Omental fat pad (tissue), 4 donors: Measurements from ENCODE around the gene TSEN15. TPM values are rescaled to one million over a fixed set of nuclear protein-coding genes. Genes with fewer than 3 reads are reported as not detected.

Experiments
- ATAC-seq: fragments of 150-250 bp; one replicate; pipeline ENCODE4 v1.9.1; 2016; ENCODE audit warnings: mild to moderate bottlenecking, moderate library complexity; ENCODE audit not compliant: low FRiP score
- DNase-seq: peaks from one replicate; pipeline ENCODE4 v3.0.0-alpha.2; 2019; ENCODE audit warnings: low spot score
- total RNA-seq, 4 donors: library from RNA; depleted of rRNA; stranded (reverse); fragments of >200 nt; gene quantifications; one replicate each; pipeline ENCODE4 v1.1.0, GENCODE V29; 2016
- TF ChIP-seq, protein P1 (sequence below), 3 donors: fragments of 450-650 bp; IDR thresholded peaks; one replicate each; pipeline ENCODE4 v1.5.1; 2016 to 2017; ENCODE audit warnings: antibody characterized with exemption in 3 of 3, mild to moderate bottlenecking in 3 of 3, moderate library complexity in 2 of 3

TSEN15 gene
- total RNA-seq, 4 donors from 2014 or later = 16.2 to 29.0 (median 23.8) TPM

DNA sequence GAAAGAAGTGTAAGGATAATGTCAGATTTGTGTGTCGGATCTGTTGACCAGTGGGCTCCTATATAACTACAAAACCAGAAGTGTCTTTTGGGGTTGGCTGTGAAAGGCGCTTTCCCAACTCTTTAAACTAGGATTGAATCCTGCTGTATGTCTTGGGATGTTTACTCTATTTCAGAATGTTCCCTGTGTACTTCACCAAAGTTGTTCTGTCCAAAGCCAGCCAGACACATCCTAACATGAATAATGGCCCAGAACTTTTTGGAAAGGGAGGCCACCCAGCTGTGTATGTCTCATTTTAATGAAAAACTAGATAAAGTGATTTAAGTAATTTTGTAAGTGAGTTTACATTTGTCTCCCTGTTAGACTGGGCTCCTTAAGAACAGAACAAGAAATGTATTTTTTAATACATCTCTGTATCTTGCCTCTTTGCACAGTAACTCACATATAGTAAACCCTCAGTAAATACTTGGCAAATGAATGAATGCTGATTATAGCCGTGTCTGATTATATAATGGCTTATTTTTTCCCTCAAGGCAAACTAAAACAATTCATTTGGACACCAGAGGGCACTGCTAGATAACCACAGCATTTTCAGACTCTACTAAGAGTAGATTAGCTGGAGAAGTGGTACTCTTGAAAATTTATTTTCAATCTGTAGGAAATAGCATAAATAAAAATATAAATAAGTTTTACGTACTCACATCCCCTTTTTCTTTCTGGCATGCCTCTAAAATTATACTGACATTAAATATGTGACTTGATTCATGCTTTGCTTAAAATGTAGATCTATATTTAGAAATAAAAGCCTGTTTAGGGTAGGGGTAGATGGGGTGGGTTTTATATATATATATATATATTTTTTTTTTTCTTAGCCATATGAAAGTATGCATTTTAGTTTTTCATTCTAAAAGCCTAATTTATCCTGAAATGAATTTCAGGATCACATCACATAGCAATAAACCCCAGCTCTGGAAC is 23.8 kb downstream of the TSEN15 start:
- TF ChIP-seq, protein P1, sequence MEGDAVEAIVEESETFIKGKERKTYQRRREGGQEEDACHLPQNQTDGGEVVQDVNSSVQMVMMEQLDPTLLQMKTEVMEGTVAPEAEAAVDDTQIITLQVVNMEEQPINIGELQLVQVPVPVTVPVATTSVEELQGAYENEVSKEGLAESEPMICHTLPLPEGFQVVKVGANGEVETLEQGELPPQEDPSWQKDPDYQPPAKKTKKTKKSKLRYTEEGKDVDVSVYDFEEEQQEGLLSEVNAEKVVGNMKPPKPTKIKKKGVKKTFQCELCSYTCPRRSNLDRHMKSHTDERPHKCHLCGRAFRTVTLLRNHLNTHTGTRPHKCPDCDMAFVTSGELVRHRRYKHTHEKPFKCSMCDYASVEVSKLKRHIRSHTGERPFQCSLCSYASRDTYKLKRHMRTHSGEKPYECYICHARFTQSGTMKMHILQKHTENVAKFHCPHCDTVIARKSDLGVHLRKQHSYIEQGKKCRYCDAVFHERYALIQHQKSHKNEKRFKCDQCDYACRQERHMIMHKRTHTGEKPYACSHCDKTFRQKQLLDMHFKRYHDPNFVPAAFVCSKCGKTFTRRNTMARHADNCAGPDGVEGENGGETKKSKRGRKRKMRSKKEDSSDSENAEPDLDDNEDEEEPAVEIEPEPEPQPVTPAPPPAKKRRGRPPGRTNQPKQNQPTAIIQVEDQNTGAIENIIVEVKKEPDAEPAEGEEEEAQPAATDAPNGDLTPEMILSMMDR (IDR thresholded peaks at IDR 0.05) = no peak
- DNase-seq (no peak), ATAC-seq (no peak)

DNA sequence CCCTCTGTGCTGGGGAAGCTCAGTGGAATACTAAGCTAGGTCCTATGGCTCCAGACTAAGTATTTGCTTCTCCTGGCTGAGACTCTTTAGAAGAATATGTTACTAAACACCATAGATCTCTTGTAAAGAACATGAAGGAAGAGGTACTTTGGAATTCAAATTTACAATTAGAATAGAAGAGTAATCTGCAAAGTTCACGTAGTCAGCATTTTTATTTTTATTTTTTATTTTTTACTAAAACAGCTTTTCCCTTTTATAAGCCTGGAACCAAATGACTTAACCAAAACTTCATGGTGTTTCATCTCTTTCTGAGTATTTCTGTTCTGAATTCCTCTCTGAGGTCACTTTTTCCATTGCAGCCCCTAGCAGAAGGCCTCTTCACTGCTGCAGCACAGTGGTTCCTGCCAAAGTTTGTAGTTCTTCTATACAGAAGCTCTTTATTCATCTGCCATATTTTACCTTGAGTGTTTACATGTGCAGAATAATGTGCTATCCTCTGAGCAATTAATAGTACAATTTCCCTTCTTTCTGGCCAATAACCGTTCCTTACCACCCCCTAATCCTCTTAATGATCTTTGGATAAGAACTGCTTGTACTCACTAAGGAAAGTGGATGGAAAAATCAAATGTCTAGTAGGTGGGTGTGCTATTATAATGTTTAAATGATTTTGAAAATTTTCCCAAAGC is 27.2 kb downstream of the TSEN15 start:
- no peak for DNase-seq
- no peak for ATAC-seq
- TF ChIP-seq, protein P1 (IDR thresholded peaks at IDR 0.05) = no peak

DNA sequence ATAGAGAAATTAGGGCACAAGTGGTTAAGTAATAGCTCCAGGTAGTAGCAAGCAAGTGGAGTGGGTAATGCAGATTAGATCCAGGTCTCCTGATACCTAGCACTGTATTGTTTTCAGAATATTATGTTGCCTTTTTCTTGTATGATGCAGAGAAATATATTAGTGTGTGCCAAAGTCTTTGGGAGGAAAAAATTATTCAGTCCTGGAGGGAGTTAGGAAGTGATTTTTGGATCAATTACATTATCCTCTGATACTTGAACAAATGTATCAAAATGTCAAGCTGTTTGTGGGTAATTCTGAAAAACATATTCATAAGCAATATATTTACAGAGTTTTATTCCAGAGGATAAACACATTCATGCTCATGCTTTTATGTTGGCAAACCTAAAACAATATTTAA is 28.8 kb downstream of the TSEN15 start:
- ATAC-seq = no peak
- TF ChIP-seq, protein P1 (IDR thresholded peaks at IDR 0.05) = no peak
- no peak for DNase-seq

DNA sequence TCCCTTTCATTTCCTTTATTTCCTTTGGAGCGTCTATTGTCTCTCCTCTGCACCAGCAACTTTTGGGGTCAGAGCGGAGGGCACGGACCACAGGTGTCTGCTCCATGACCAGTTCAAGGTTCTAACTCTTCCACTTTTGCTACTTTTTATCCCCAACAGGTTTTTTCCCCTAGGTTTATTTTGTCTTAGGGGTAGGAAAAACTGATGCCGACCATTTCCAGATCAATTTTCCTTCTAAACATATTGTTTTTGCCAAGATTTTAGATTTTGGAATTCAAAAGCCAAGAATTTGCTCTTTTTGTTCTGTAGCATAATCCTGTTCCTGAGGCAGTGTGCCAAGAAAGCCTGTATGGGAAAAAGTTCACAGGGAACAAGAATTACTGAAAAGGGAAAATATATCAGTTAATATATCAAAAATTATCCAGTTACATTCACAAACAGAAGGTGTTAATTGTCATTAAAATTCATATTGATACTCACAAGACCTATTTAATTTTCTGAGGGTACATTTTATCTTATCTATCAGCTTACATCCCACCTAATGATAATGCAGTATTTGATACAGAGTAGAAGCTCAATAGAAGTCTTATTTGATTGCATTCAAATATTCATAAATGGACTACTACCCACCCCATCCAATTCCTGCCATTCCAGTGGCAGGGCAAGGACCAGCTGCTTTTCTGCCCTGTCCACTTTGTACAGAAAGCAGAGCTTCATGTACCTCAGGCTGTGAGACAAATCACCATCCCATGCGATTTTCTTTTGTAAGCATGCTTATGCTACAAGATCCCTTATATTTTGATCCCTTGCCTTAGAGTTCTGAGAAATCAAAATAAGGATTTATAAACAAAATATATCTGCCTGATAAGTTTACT is 31.2 kb downstream of the TSEN15 start:
- no peak for ATAC-seq

DNA sequence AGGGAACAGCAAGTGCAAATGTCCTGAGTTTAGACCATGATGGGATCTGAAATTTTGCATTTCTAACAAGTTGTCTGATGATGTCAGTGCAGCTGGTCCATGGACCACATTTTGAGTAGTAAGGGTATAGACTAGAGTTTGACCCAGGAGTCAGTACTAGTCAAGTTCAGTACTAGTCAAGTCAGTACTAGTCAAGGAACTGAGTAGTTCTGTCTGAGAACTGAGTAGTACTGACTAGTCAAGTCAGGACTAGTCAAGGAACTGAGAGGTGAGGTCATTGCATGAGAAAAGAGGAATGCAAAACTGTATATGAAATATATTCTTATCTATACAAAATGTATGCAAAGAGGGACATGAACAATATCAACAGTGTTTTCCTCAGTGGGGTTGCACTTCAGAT is 34.1 kb downstream of the TSEN15 start:
- no peak for ATAC-seq
- TF ChIP-seq, protein P1 (IDR thresholded peaks at IDR 0.05) = no peak

More for the DNA sequence above, 31.2 kb downstream of the TSEN15 start:
- no peak for DNase-seq
- TF ChIP-seq, protein P1 (IDR thresholded peaks at IDR 0.05) = no peak

DNA sequence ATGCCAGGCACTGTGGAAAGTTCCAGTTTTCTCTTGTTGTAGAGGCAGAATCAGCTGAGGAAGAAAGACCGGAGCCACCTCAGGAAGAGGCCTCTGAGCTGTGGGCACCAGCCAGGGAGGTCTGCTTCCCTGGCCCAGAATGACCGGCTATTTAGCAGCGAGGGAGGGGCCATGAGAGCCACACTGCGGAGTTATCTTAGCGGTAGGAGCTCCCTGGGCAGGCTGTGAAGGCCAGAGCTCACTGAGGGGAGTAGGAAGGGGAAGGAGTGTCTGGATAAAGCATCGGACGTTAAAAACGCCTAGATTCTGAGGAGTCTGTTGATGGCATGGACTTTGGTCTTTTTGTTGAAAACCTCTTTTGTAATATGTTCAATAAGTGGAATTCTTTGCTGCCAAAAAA is 36.5 kb downstream of the TSEN15 start:
- no peak for DNase-seq
- TF ChIP-seq, protein P1 (IDR thresholded peaks at IDR 0.05) = no peak
- ATAC-seq = no peak

More for the DNA sequence above, 34.1 kb downstream of the TSEN15 start:
- DNase-seq = no peak
